HepG2 (cell line): ENCODE data around the gene ITGB1. TPM values are rescaled to one million over a fixed set of nuclear protein-coding genes. Genes with fewer than 3 reads are reported as not detected.
"Not testable (repeated sequence)": the region's sequence is repeated elsewhere in the genome, so short reads cannot be mapped to it uniquely, and the experiment has no call there.

Source experiments
- ATAC-seq: fragments of 200-7000 bp; cut with Tn5 transposase; 3 replicates; pipeline ENCODE4 v1.9.1; 2020; ENCODE audit warnings: mild to moderate bottlenecking, moderate library complexity
- BruUV-seq: library from RNA; stranded (reverse); fragments of 400-500 nt; replicated peaks from 2 replicates; lab custom pipeline; 2021; lab: Mats Ljungman, UMichigan
- CTCF ChIA-PET: fragments of 300-600 bp; formaldehyde crosslinking; extraction: SDS; loops from one replicate; lab custom pipeline; 2021; ENCODE audit warnings: low total read pairs, inconsistent platforms, low intra/inter-chr PET ratio; lab: Yijun Ruan, JAX
- POLR2A ChIA-PET: fragments of 350-600 bp; sonication (Branson Sonifier 250); formaldehyde crosslinking; loops from one replicate; lab custom pipeline; 2020; ENCODE audit warnings: antibody characterized with exemption, inconsistent platforms; lab: Yijun Ruan, JAX
- DNase-seq: peaks from one replicate; pipeline ENCODE4 v3.0.0-alpha.2; 2015; ENCODE audit warnings: low spot score
- FAIRE-seq: peaks from 3 replicates; lab custom pipeline; 2011; peaks lifted over from hg19 to GRCh38; lab: Jason Lieb, UNC
- H2AFZ ChIP-seq: one replicate; pipeline ENCODE4 v1.6.1; 2011; ENCODE audit warnings: low read length, inconsistent platforms
- H3K27ac ChIP-seq: fragments of 300-600 bp; 3 replicates; pipeline ENCODE4 v1.8.0; 2011; ENCODE audit warnings: mixed run types, mild to moderate bottlenecking, mixed read lengths, low read length, inconsistent platforms; ENCODE audit not compliant: insufficient read depth; ENCODE audit errors: extremely low read length
- H3K27me3 ChIP-seq, 2 experiments: fragments of 200-600 bp in 1 of 2; 2 replicates in 1 of 2; 3 replicates in 1 of 2; pipeline versions ENCODE4 v1.6.0 to v1.8.0; 2011; ENCODE audit warnings: low read length in 2 of 2, mild to moderate bottlenecking in 2 of 2, moderate library complexity in 2 of 2, inconsistent platforms in 1 of 2; ENCODE audit not compliant: insufficient read depth in 2 of 2, control insufficient read depth in 1 of 2
- H3K36me3 ChIP-seq, 2 experiments: fragments of 200-600 bp in 1 of 2; replicated peaks in 1 of 2; 2 replicates in 1 of 2; 3 replicates in 1 of 2; pipeline versions ENCODE4 v1.5.1 to v1.8.0; 2011; ENCODE audit warnings: low read length in 2 of 2, inconsistent platforms in 1 of 2; ENCODE audit not compliant: insufficient read depth in 2 of 2, control insufficient read depth in 1 of 2
- H3K4me1 ChIP-seq: 2 replicates; pipeline ENCODE4 v1.5.1; 2012; ENCODE audit warnings: low read length, inconsistent platforms; ENCODE audit not compliant: insufficient read depth
- H3K4me2 ChIP-seq: 2 replicates; pipeline ENCODE4 v1.6.0; 2011; ENCODE audit warnings: low read depth, low read length, inconsistent platforms
- H3K4me3 ChIP-seq, 3 experiments: fragments of 200-600 bp in 1 of 3; sonication (generic), shearing (Covaris generic) in 1 of 3; replicated peaks in 1 of 3; 2 replicates each; pipeline ENCODE4 v1.5.1; 2011 to 2016; ENCODE audit warnings: low read length in 3 of 3, inconsistent platforms in 2 of 3, low read depth in 2 of 3, mild to moderate bottlenecking in 2 of 3, control low read depth in 1 of 3, mixed read lengths in 1 of 3; ENCODE audit not compliant: insufficient read depth in 1 of 3
- H3K79me2 ChIP-seq: one replicate; pipeline ENCODE4 v1.6.1; 2011; ENCODE audit warnings: low read length, inconsistent platforms; ENCODE audit not compliant: insufficient read depth
- H3K9ac ChIP-seq: 2 replicates; pipeline ENCODE4 v1.6.0; 2011; ENCODE audit warnings: mild to moderate bottlenecking, low read depth, low read length, inconsistent platforms; ENCODE audit not compliant: insufficient read depth
- H3K9me3 ChIP-seq: 2 replicates; pipeline ENCODE4 v1.5.1; 2012; ENCODE audit warnings: mild to moderate bottlenecking, low read length
- H4K20me1 ChIP-seq: 2 replicates; pipeline ENCODE4 v1.6.0; 2011; ENCODE audit warnings: inconsistent platforms, mild to moderate bottlenecking, low read length, moderate library complexity; ENCODE audit not compliant: insufficient read depth
- ASH2L ChIP-seq: fragments of 300-600, 200-600 bp; sonication (generic); IDR thresholded peaks from 2 replicates; pipeline ENCODE4 v1.7.0; 2017; ENCODE audit warnings: low read depth, mild to moderate bottlenecking, moderate library complexity, mixed read lengths, low read length; ENCODE audit not compliant: insufficient read length
- ATF2 ChIP-seq: sonication (generic); formaldehyde crosslinking; IDR thresholded peaks from 2 replicates; pipeline ENCODE4 v1.4.0; 2020; ENCODE audit warnings: missing genetic modification reagents
- DNMT3B ChIP-seq: conservative IDR thresholded peaks from 2 replicates; pipeline ENCODE4 v1.6.1; 2016; ENCODE audit warnings: missing biosample characterization, control low read depth
- TCF7L2 ChIP-seq: IDR thresholded peaks from 2 replicates; pipeline ENCODE4 v1.6.1; 2011; ENCODE audit warnings: mild to moderate bottlenecking, low read depth, low read length, moderate library complexity
- ZNF749 ChIP-seq: sonication (generic); formaldehyde crosslinking; IDR thresholded peaks from 2 replicates; pipeline ENCODE4 v1.8.0; 2022; ENCODE audit warnings: mild to moderate bottlenecking, missing genetic modification reagents, moderate library complexity, borderline replicate concordance
- WGBS: methylation state at CpG from one replicate; pipeline ENCODE4 v1.1.6; 2017; ENCODE audit warnings: low lambda C conversion rate; 5-methylcytosine and 5-hydroxymethylcytosine counted together
- in situ Hi-C: cut with HindIII; loops from 2 replicates; pipeline ENCODE4 v1.10.0; 2017; ENCODE audit warnings: low pct_unique_long_range_greater_than_20kb; ENCODE audit not compliant: extremely low pct_ligation_motif_present
- intact Hi-C: fragments of 100-400 bp; cut with micrococcal nuclease; formaldehyde crosslinking; loops from one replicate; pipeline ENCODE4 v1.10.0; 2022; ENCODE audit not compliant: unreplicated experiment
- polyA plus RNA-seq, 8 experiments: library from polyadenylated mRNA; depleted of rRNA in 3 of 8; stranded (reverse) in 7 of 8; unstranded in 1 of 8; fragments of >200 nt; fragmentation: Illumina TruSeq in 4 of 8; extraction: Trizol in 4 of 8; gene quantifications; 2 replicates each; pipeline versions ENCODE4 v1.2.1 to v1.2.3, GENCODE V29; 2011 to 2016; ENCODE audit warnings: low read depth in 4 of 8, missing spikeins in 1 of 8, mixed read lengths in 1 of 8; ENCODE audit not compliant: insufficient read depth in 1 of 8
- total RNA-seq, 5 experiments: library from RNA; depleted of rRNA; stranded (reverse); fragments of >200 nt; fragmentation: Illumina TruSeq; extraction: Trizol; gene quantifications; 2 replicates each; pipeline ENCODE4 v1.2.3, GENCODE V29; 2016; ENCODE audit warnings: low read depth in 1 of 5
- TF ChIP-seq, protein P1 (sequence below): sonication (generic); formaldehyde crosslinking; IDR thresholded peaks from 2 replicates; pipeline ENCODE4 v1.4.0; 2020; ENCODE audit warnings: missing genetic modification reagents

The ITGB1 gene
- total and polyA plus RNA-seq, 2 of the 13 experiments (the other 11 are each of a cell fraction or from before 2014, with no cell fraction given): 190 to 204 TPM

GRCh38 chr10:32995066-32995622, 37.1 kb upstream of the ITGB1 start (continued):
- TF ChIP-seq, protein P1, sequence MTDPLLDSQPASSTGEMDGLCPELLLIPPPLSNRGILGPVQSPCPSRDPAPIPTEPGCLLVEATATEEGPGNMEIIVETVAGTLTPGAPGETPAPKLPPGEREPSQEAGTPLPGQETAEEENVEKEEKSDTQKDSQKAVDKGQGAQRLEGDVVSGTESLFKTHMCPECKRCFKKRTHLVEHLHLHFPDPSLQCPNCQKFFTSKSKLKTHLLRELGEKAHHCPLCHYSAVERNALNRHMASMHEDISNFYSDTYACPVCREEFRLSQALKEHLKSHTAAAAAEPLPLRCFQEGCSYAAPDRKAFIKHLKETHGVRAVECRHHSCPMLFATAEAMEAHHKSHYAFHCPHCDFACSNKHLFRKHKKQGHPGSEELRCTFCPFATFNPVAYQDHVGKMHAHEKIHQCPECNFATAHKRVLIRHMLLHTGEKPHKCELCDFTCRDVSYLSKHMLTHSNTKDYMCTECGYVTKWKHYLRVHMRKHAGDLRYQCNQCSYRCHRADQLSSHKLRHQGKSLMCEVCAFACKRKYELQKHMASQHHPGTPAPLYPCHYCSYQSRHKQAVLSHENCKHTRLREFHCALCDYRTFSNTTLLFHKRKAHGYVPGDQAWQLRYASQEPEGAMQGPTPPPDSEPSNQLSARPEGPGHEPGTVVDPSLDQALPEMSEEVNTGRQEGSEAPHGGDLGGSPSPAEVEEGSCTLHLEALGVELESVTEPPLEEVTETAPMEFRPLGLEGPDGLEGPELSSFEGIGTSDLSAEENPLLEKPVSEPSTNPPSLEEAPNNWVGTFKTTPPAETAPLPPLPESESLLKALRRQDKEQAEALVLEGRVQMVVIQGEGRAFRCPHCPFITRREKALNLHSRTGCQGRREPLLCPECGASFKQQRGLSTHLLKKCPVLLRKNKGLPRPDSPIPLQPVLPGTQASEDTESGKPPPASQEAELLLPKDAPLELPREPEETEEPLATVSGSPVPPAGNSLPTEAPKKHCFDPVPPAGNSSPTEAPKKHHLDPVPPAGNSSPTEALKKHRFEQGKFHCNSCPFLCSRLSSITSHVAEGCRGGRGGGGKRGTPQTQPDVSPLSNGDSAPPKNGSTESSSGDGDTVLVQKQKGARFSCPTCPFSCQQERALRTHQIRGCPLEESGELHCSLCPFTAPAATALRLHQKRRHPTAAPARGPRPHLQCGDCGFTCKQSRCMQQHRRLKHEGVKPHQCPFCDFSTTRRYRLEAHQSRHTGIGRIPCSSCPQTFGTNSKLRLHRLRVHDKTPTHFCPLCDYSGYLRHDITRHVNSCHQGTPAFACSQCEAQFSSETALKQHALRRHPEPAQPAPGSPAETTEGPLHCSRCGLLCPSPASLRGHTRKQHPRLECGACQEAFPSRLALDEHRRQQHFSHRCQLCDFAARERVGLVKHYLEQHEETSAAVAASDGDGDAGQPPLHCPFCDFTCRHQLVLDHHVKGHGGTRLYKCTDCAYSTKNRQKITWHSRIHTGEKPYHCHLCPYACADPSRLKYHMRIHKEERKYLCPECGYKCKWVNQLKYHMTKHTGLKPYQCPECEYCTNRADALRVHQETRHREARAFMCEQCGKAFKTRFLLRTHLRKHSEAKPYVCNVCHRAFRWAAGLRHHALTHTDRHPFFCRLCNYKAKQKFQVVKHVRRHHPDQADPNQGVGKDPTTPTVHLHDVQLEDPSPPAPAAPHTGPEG (CRISPR knock-in tag): no peak
- TF ChIP-seq ATF2 (CRISPR knock-in tag): no peak
- TF ChIP-seq ZNF749: no peak
- TF ChIP-seq ASH2L: no peak
- no peak for TF ChIP-seq TCF7L2
- no peak for TF ChIP-seq DNMT3B (CRISPR knock-in tag)

GRCh38 chr10:32994632-32995031, 36.6 kb upstream of the ITGB1 start:
- POLR2A ChIA-PET: interaction anchor here (1.5 kb wide), 1 partner anchor 14 kb away, joined by 3 read pairs; no protein-coding TSS in a partner anchor
- DNase-seq, BruUV-seq, H3K27ac ChIP-seq, H3K9ac ChIP-seq, H3K4me1 ChIP-seq, H3K27me3 ChIP-seq, H3K79me2 ChIP-seq, H3K36me3 ChIP-seq, H3K9me3 ChIP-seq, CTCF ChIA-PET, H2AFZ ChIP-seq, FAIRE-seq, ATAC-seq, H4K20me1 ChIP-seq, H3K4me3 ChIP-seq, intact Hi-C loops, in situ Hi-C loops, H3K4me2 ChIP-seq: not testable (repeated sequence)
- 99% methylated on average over 2 of the region's 2 CpGs for WGBS

DNA sequence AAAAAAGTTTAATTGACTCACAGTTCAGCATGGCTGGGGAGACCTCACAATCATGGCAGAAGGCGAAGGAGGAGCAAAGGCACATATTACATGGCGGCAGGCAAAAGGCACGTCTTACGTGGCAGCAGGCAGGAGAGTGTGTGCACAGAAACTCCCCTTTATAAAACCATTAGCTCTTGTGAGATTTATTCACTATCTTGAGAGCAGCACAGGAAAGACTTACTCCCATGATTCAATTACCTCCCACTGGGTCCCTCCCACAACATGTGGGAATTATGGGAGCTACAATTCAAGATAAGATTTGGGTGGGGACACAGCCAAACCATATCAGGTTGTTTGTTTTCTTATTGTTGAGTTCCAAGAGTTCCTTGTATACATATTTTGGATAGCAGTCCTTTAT, 34.3 kb upstream of the ITGB1 start:
- H3K79me2 ChIP-seq, H3K27me3 ChIP-seq, CTCF ChIA-PET, H3K4me2 ChIP-seq, ATAC-seq, BruUV-seq, H3K4me3 ChIP-seq, in situ Hi-C loops, POLR2A ChIA-PET, H3K27ac ChIP-seq, H4K20me1 ChIP-seq, FAIRE-seq, H3K9ac ChIP-seq, DNase-seq, H3K36me3 ChIP-seq, H2AFZ ChIP-seq, H3K9me3 ChIP-seq, intact Hi-C loops: not testable (repeated sequence)
- 93% methylated on average over 4 of the region's 4 CpGs for WGBS
- H3K4me1 ChIP-seq: peaks cover 16% of the 10 kb centered on the region; the same call in 1 of the 2 replicates
